OCI-LY1 (cell line): ENCODE measurements around the gene TIMMDC1.

ENCODE experiments used
- CTCF ChIP-seq: fragments of 200-600 bp; sonication (generic), shearing (Covaris generic); IDR thresholded peaks from 2 replicates; pipeline ENCODE4 v1.5.1; 2017; ENCODE audit warnings: mild to moderate bottlenecking, antibody characterized with exemption, low read length, moderate library complexity, mixed read lengths
- EZH2 ChIP-seq: fragments of 200-600 bp; sonication (generic), shearing (Covaris generic); IDR thresholded peaks from 2 replicates; pipeline ENCODE4 v1.8.0; 2017; ENCODE audit warnings: borderline replicate concordance, mixed run types, mild to moderate bottlenecking, antibody characterized with exemption, low read length, moderate library complexity, mixed read lengths

GRCh38 chr3:119490153-119490552, 8.2 kb upstream of the TIMMDC1 start:
- no peak for TF ChIP-seq CTCF
- TF ChIP-seq EZH2 = no peak
